IPS DF 19.7 (cell line): Measurements from ENCODE around the gene ATRNL1.

Experiments used
- DNase-seq: peaks from one replicate; pipeline ENCODE4 v3.0.0-alpha.2; 2013; ENCODE audit warnings: low read depth, low spot score

ATRNL1 gene

DNA sequence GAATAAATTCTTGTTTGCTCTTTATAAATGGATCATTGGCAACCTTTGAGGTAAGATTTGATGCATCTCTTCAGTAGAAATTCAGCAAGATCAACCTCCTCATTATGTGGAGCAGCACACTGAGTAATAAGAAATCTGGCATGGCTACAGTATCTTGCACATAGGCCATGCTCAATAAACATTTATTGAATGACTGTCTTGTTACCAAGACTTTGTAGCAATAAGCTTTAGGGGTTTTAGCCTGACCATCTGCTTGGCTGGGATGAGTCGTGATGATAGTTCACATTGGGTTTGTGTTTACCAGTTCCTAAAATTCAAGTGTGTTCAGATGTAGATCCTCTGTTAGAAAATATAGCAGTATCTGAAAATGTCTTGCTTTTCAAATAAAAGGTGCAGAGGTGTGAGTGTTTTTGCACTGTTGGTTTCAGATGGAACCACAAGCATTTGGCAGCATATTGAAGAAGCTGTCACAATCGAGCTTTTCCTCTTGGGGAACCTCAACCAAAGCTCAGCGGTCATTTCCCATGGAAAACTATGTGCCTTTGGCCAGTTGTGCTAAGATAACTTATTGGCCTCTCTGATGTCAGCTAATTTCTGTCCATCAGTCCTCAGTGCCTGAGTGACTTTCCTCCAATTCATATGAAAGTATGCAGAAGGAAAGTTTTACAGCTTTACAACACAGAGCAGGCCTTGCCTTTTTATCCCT is 737.3 kb downstream of the ATRNL1 start:
- DNase-seq: no peak

GRCh38 chr10:115831016-115831415 is 737.9 kb downstream of the ATRNL1 start:
- no peak for DNase-seq

- DNase-seq: no peak
Observed at GRCh38 chr10:115833119-115833518, 740.0 kb downstream of the ATRNL1 start.

GRCh38 chr10:115844591-115844990 is 751.4 kb downstream of the ATRNL1 start:
- DNase-seq: no peak

- no peak for DNase-seq
Observed at GRCh38 chr10:115845921-115846320, 752.8 kb downstream of the ATRNL1 start.

- DNase-seq: no peak
Observed at GRCh38 chr10:115846528-115846927, 753.4 kb downstream of the ATRNL1 start.

GRCh38 chr10:115849197-115849596 is 756.0 kb downstream of the ATRNL1 start:
- no peak for DNase-seq

DNA sequence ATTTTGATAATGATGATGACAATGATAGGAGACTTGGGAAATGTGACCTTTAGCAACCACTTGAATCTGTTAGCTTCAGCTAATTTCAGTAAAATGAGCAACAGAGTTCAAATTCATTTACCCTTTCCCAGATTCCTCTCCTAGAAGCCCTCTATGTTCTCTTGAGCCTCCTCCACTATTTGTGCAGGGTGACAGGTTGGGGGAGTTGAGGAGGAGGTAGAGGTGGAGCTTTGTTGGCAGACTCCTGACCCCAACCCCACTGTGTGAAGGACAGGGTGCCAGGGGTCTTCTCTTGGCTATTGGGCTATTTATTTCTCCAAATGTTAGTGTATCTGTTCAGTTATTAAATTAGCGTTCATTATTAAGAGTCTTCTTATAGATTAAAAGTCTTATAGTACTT is 757.5 kb downstream of the ATRNL1 start:
- no peak for DNase-seq

- no peak for DNase-seq
Observed at GRCh38 chr10:115851695-115852094, 758.5 kb downstream of the ATRNL1 start.

DNA sequence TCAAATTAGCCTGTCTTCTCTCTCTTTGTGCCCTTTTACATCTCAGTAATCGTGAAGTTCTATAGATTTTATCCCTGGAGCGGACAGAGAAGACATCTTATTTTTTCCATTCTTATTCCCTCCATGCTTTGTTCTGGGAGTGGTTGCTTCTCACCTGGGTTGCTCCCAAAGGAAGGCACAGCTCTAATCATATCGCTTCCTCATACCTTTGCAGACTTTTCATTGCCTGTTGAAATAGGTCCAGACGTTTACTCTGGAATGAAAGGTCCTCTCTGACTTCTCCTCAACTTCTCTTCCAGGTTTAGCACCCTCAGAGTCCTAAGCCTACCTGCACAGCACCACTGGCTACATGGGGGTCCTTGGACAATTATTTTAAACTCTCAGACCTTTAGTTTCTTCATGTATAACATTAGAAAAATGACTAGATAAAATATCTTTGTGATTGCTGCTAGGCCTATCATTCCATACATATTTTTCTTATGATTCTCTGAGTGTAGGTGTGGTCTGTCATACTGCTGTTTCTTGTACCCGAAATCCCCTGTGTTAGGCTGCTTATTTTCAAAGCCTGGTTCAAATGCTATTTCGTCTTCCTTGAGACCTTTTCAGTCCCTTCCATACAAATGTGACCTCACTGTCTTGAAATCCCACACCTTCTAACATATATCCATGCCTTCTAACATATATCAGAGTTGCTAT is 761.7 kb downstream of the ATRNL1 start:
- DNase-seq: no peak

GRCh38 chr10:115856580-115856979 is 763.4 kb downstream of the ATRNL1 start:
- DNase-seq: no peak

DNA sequence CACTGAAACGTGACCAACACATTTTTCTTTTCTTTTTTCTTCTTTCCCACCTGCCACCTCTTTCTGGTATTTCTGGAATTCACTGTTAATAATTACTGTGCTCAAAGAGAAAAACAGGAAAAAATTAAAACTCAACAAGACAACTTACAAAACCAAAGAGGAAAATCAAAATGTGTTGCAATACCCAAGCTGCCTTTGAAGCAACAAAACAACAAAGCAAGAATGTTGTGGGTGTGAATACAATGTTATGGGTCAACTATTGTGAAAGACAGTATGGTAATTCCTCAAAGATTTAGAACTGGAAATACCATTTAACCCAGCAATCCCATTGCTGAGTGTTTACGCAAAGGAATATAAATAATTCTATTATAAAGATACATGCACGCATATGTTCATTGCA is 764.7 kb downstream of the ATRNL1 start:
- DNase-seq: no peak

DNA sequence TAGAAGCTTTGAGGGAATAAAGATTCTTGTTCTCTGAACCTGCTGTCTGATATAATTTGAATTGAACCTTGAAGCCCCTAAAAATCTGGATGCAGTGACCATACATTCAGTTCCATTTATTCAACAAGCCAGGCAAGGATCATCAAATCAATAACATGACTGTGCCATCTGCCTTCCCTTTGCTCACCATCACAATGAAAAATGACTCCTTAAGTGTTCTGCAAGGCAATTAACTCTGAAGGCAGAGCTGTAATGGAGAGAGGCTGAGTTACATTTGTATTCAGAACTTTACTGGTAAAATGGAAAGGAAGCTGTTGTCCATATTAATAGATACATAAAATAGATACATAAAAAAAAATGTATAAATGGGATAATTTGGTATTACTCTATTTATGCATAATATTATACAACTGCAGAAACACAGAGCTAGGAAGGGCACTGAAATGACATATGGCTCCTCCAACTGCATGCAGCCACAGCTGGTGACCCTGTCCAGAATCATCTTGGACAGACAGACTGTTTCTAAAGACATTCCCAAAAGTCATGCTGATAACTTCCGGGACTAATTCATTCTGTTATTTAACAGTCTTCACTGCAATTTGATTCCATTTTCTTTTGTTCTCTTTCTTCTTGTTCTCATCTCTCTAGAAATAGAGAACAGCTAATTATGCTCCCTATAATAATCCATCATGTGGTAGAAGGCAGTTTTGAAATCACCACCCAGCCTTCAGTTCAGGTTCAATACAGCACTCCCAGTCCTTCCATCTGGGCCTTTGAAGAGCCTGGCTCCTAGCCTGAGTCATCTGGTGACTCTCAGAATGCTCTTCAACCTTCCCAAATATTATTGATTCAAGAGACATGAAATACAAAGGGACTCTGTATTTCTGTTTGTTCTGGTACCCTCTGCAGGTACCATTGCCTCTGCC is 767.3 kb downstream of the ATRNL1 start:
- DNase-seq: no peak

- DNase-seq: no peak
Observed at GRCh38 chr10:115861455-115861854, 768.3 kb downstream of the ATRNL1 start.

- no peak for DNase-seq
Observed at GRCh38 chr10:115861864-115862263, 768.7 kb downstream of the ATRNL1 start.

- DNase-seq: no peak
Observed at GRCh38 chr10:115866174-115866573, 773.0 kb downstream of the ATRNL1 start.

DNA sequence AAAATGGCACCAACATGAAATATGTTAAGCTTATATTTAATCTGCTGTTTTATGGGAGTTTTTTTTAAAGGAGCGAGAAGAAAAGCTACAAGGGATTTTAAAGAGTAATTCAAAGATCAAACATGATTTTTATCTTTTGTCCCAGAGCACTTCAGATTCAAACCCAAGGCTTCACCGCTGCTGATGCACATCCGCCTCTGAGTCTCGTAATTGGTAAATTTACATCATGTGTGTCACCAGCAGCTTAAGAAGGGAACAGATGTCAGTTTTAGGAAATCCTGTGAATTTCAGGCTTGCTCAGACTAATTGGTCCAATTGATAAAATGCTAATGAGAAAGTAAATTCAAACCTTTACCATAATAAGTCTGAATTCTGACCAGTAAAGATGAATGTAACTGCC is 773.5 kb downstream of the ATRNL1 start:
- no peak for DNase-seq

- no peak for DNase-seq
Observed at GRCh38 chr10:115867305-115867704, 774.1 kb downstream of the ATRNL1 start.

- no peak for DNase-seq
Observed at GRCh38 chr10:115871855-115872254, 778.7 kb downstream of the ATRNL1 start.

DNA sequence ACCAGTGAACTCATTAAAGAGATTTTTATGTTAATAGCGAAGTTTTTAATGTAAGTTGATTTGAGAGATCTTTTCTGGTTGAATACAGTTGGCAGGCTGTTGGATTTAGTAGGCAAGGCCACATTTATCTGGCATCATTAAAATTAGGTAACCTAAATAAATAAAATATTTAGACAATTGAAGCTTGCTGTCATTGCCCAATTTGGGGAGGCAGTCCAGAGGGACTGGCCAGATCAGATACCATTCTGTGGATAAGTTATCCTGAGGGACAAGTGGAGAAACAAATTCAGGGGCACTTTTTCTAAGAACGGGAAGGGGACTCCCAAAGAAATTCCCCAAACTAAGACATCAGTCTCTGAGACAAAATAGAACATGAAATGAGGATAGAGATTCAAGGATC is 782.0 kb downstream of the ATRNL1 start:
- DNase-seq: no peak

DNA sequence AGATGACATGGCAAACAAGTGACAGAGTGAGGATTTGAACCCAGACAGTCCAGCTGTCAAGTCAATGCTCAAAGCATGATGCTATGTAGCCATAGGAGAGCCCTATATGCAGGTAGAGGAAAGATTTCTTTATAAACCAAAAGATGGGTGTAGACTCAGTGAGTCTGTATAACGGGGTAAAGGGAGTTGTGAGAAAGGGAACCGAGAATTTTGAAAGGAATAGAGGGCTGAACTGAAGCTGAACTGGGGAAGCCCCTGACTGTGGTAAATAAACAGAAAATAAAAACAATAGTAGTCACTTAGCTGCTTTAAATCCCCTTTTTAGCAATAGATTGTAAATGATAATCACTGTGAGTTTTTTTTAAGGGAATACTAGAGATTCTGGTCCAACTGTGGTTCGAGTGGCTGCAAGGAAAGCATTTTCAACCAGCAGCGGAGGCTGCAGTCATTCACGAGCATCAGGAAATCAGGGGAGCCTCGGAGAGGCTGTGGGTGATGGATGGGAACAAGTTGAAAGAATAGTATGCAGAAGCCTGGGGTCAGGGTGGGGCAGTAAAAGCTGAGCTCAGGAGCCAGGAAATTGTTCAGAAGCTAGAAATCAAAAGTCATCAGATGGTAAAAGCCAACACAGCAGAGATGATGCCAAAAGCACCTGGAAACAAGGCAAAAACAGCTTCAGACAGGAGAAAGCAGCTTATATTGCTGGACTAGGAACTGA is 786.4 kb downstream of the ATRNL1 start:
- DNase-seq: no peak

- no peak for DNase-seq
Observed at GRCh38 chr10:115882021-115882420, 788.9 kb downstream of the ATRNL1 start.
